Amygdala (tissue), 56 donors: ENCODE results near the gene MEIOB.
"Not testable (repeated sequence)": the region's sequence is repeated elsewhere in the genome, so short reads cannot be mapped to it uniquely, and the experiment has no call there.

ENCODE experiments used
- DNase-seq, 56 donors: peaks; one replicate each; lab custom pipeline; 2025; lab: John Stamatoyannopoulos, UW

Gene MEIOB

GRCh38 chr16:1878256-1878655 is 6.3 kb upstream of the MEIOB start:
- no peak for DNase-seq

DNA sequence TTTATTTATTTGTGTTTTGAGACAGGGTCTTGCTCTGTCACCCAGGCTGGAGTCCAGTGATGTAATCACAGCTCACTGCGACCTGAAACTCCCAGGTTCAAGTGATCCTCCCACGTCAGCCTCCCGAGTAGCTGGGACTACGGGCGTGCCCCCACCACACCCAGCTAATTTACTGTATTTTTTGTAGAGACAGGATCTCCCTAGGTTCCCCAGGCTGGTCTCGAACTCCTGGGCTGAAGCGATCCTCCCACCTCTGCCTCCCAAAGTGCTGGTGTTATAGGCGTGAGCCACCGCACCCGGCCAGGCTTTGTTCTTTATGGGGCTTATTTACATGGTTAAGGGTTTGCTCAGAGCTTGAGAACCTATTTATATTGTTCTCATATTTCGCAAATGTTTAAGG is 5.8 kb upstream of the MEIOB start:
- no peak for DNase-seq

DNA sequence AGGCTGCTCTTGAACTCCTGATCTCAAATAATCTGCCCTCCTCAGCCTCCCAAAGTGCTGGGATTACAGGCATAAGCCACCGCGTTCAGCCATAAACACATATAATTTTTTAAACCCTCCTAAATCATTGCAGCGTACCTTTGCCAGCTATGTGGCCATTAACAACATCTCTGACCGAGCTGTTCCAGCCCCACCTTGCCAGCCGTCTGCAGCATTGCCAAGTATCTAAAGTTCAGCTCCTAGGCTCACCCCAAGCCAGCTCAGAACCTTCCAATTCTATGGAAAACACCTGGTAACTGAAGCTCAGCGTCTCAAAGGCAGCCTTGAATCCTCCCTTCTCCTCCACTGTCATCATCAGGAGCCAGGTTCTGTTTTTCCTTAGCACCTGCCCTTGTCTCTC is 5.1 kb upstream of the MEIOB start:
- DNase-seq: no peak

GRCh38 chr16:1876468-1876867 is 4.5 kb upstream of the MEIOB start:
- no peak for DNase-seq

- not testable (repeated sequence) for DNase-seq
Observed at GRCh38 chr16:1876066-1876465, 4.1 kb upstream of the MEIOB start.

- DNase-seq: no peak
Observed at GRCh38 chr16:1874854-1875253, 2.9 kb upstream of the MEIOB start.

GRCh38 chr16:1870365-1871082 is 1.4 kb downstream of the MEIOB start:
- DNase-seq: peak in 2 of 56 donors; percentile 1 to 24

- DNase-seq: no peak
Observed at GRCh38 chr16:1865902-1866690, 5.9 kb downstream of the MEIOB start.

DNA sequence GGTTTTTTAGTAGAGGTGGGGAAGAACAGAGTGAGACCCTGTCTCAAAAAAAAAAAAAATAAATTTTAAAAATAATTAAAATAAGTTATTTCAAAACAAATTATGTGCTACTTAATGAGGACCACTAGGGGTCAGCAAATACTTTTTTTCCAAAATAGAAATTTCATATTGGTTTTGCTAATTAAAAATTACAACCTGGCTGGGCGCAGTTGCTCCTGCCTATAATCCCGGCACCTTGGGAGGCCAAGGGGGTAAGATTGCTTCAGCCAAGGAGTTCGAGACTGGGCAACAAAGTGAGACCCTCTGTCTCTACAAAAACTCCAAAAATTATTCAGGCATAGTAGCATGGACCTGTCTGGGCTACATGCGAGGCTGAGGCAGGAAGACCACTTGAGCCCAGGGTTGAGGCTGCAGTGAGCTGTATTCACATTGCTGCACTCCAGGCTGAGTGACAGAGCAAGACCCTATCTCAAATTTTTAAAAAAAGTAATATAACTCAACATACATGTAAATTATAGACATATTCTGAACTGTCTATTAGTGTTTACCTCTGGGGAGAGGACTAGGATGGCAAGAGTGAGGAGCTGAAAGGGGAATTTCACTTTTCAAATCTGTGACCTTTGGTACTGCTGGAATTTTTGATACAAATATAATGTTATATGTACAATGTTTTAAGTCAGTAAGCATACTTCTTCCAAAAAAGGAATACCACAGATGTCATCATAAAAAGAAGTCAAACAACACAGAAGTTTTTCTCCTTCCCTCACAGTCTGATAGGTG is 8.1 kb downstream of the MEIOB start:
- DNase-seq: no peak

GRCh38 chr16:1862394-1862793 is 9.6 kb downstream of the MEIOB start:
- no peak for DNase-seq

GRCh38 chr16:1861730-1862129 is 10.2 kb downstream of the MEIOB start:
- no peak for DNase-seq

- DNase-seq: no peak
Observed at GRCh38 chr16:1859650-1860049, 12.3 kb downstream of the MEIOB start.

DNA sequence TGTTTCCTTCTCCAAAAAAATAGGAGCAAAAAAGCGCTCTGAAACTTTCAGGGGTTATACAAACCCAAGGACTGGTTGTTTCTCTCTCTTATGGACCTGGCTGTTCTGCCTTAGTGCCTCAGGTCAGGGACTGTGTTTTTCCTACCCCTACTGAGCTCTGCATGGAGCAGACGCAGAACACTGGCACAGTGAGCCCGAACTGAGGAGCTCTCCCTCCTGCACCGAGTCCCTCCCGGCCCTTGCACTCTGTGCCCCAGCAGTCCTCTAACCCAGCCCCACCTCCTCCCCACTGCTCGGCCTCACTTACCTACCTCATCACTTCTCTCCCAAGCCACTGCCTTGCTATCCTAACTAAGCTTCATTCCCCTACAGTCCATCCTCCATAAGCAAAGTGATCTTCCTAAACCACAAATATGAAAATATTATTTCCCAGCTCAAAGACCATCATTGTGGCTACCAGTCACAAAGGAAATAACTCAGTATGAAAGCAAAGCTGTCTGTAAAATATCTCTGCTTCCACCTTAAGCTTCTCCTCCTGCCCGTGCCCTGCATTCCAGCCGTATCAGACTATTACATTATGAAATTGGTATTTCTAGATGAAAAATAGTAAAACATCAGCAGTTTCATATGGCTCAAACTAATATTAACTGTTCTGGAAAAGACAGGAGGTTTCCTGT is 13.6 kb downstream of the MEIOB start:
- no peak for DNase-seq

- no peak for DNase-seq
Observed at GRCh38 chr16:1857433-1858097, 14.4 kb downstream of the MEIOB start.

- no peak for DNase-seq
Observed at GRCh38 chr16:1851793-1852192, 20.2 kb downstream of the MEIOB start.

GRCh38 chr16:1850981-1851380 is 21.0 kb downstream of the MEIOB start:
- no peak for DNase-seq

GRCh38 chr16:1846416-1846815 is 25.5 kb downstream of the MEIOB start:
- DNase-seq: no peak

DNA sequence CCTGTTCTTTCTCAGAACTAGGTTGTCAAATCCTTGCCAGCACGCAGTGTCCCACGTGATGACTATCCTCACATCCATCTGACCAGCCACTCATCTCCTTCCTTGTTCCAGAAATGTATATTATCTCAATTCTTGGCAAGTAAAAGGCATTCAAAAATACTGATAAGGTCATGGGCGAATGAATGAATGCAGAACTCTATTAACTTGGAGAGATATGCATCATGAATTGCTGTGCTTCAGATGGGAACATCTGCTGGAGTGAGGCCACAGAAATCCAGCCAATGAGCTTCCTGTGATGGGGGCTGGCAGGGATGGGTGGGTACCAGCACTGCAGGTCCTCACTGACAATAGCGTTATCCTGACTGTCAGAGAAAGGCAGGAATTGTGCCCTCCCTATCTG is 26.0 kb downstream of the MEIOB start:
- DNase-seq: no peak

DNA sequence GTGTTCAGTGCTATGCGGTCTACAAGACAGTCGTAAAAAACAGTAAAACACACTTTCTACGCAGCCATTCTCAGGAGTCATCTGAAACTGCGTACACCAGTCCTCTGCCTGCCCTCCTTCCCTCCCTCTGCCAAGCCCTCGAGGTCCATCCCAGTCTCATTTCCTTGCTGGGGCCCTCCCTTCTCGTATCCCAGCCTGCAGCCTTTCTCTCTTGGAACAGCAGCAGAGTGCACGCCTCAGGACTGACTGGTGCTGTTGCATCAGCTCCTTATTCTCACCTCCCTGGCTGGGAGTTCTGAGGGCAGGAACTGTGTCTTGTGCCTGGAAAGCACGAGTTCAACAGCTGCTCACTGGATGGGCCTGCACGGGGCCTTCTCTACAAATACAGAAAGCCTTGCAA is 32.4 kb downstream of the MEIOB start:
- no peak for DNase-seq

DNA sequence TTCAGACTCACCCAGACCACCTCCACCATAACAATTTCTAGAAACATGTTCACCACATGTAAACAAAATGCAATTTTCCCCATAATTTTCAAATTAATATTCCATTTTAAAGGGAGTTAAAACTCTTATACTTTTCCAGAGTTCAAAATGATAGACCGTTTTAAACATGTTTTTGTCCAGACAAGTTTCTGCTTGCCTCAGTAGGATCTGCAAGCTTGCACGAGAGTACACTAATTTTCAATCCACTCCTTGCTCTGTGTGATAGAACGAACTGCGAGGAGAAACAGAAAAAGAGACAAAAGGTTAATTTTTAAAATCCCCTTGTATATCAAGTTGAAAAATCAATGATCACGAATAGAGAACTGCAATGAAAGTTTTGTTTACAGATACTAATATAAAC is 37.9 kb downstream of the MEIOB start:
- DNase-seq: no peak
